Bronchial epithelial cell (primary cell): ENCODE results near the gene CABLES1. TPM values are rescaled to one million over a fixed set of nuclear protein-coding genes. Genes with fewer than 3 reads are reported as not detected.
"Not testable (repeated sequence)": the region's sequence is repeated elsewhere in the genome, so short reads cannot be mapped to it uniquely, and the experiment has no call there.

Experiments
- DNase-seq: peaks from one replicate; pipeline ENCODE4 v3.0.0-alpha.2; 2010; ENCODE audit warnings: low read depth
- FAIRE-seq: peaks from 2 replicates; lab custom pipeline; 2011; peaks lifted over from hg19 to GRCh38; lab: Jason Lieb, UNC
- H3K27me3 ChIP-seq: 2 replicates; pipeline ENCODE4 v1.5.1; 2011; ENCODE audit warnings: low read length; ENCODE audit not compliant: control insufficient read depth, insufficient read depth
- H3K36me3 ChIP-seq: 2 replicates; pipeline ENCODE4 v1.5.1; 2011; ENCODE audit warnings: low read length; ENCODE audit not compliant: control insufficient read depth, insufficient read depth
- H3K4me3 ChIP-seq: 2 replicates; pipeline ENCODE4 v1.5.1; 2011; ENCODE audit warnings: mild to moderate bottlenecking, low read depth, low read length, control low read depth
- total RNA-seq: library from RNA; depleted of rRNA; stranded (reverse); fragments of >200 nt; gene quantifications from 2 replicates; pipeline ENCODE4 v1.2.1, GENCODE V29; 2014
- TF ChIP-seq, protein P1 (sequence below): IDR thresholded peaks from 2 replicates; pipeline ENCODE4 v1.5.1; 2011; ENCODE audit warnings: mild to moderate bottlenecking, moderate library complexity, low read length, control low read depth, inconsistent platforms; ENCODE audit not compliant: insufficient read depth, severe bottlenecking

CABLES1 gene
- total RNA-seq, 1 donor from 2014 or later, result 0.26 TPM

DNA sequence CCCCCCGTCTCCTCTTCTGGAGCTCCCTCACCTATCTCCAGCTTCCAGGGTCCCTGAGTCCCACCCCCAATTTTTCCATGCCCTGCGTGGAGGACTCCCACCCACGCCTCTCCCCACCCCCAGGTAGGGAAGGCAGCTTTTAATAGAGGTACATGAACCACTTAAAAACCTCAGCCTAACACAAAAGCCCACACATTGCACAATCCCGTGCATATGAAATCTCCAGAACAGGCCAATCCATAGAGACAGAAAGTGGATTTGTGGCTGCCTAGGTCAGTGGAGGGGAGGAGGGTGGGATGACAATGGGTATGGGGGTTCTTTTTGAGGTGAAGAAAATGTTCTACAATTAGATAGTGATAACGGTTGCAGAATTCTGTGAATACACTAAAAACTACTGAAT lies 145.6 kb downstream of the CABLES1 start:
- TF ChIP-seq, protein P1, sequence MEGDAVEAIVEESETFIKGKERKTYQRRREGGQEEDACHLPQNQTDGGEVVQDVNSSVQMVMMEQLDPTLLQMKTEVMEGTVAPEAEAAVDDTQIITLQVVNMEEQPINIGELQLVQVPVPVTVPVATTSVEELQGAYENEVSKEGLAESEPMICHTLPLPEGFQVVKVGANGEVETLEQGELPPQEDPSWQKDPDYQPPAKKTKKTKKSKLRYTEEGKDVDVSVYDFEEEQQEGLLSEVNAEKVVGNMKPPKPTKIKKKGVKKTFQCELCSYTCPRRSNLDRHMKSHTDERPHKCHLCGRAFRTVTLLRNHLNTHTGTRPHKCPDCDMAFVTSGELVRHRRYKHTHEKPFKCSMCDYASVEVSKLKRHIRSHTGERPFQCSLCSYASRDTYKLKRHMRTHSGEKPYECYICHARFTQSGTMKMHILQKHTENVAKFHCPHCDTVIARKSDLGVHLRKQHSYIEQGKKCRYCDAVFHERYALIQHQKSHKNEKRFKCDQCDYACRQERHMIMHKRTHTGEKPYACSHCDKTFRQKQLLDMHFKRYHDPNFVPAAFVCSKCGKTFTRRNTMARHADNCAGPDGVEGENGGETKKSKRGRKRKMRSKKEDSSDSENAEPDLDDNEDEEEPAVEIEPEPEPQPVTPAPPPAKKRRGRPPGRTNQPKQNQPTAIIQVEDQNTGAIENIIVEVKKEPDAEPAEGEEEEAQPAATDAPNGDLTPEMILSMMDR, result no peak
- no peaks in the 10 kb centered on the region for H3K27me3 ChIP-seq
- FAIRE-seq (no peak), DNase-seq (no peak)
- no peak overlapping the region for H3K4me3 ChIP-seq
- H3K36me3 ChIP-seq, result no peaks in the 10 kb centered on the region

DNA sequence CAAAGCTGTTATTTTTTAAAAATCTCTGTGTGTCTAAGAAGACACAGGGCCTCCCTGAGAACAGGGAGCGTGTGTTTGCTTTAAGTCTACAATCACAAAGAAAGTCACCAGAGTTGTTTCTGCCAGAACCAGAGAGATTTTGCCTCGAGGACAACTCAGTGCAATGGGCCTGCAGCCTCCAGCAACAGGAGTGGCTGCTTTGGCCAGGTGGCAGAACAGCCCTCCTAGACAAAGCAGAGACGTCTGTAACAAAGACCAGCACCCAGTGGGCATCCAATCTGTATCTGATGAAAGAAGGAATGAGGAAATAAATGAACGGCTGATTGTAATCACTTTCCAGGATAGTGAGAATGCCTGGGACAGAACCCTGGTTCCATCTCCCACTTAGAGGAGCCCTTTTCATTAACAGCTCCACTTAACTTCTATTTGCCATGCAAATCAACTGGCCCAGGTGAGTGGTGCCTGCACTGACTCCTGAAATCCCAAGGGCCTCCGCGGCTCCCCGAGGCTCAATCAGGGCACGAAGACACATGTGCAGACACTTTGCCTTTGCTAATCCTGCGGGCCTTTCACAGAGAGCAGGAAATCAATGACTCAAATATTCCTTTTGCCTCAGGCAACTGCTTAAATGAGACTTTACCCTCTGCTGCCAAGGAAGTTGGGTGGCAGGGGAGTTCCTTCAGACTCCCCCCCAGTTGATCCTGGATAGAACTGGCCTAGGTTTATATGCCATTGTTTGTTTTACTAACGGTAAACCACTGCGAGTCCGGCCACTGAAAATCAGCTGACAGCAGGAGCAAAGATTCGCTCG lies 146.5 kb downstream of the CABLES1 start:
- peak; percentile 92 for DNase-seq
- no peak overlapping the region for H3K4me3 ChIP-seq
- no peaks in the 10 kb centered on the region for H3K36me3 ChIP-seq
- TF ChIP-seq, protein P1, result no peak
- H3K27me3 ChIP-seq, result no peaks in the 10 kb centered on the region
- no peak for FAIRE-seq

DNA sequence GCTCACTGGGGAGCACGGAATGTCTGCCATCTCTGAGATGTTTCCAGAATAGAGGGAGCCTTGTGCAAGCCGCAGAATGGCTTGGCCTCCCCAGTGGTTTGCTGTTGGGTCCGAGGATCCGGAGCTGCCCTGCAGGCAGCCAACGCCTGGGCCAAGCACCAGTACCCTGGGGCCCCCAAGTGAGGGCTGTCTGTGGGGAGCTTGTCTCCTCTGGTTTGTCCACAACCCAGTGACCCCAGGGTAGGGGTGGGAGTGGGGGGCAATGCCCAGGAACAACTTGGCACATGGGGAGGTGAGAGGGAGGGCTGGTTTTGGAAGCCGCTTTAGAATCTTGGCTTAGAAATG lies 147.1 kb downstream of the CABLES1 start:
- DNase-seq (no peak), FAIRE-seq (no peak)
- Histone ChIP-seq H3K36me3 (no peaks in the 10 kb centered on the region), H3K27me3 (no peaks in the 10 kb centered on the region), H3K4me3 (no peak overlapping the region)
- TF ChIP-seq, protein P1, result no peak

DNA sequence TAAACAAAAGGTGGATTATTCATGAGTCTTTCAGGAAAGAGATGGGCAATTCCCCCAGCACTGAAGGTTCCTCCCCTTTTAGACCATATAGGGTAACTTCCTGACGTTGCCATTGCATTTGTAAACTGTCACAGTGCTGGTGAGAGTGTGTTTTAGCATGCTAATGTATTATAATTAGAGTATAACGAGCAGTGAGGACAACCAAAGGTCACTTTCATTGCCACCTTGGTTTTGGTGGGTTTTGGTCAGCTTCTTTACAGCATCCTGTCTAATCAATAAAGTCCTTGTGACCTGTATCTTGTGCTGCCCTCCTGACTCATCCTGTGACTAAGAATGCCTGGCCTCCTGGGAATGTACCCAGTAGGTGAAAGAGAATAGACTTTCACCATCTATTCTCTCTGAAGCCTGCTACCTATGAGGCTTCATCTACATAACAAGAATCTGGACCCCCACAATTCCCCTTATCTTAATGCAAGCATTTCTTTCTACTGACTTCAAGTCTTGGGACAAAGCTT lies 148.7 kb downstream of the CABLES1 start:
- Histone ChIP-seq H3K36me3 (no peaks in the 10 kb centered on the region), H3K27me3 (no peaks in the 10 kb centered on the region), H3K4me3 (no peak overlapping the region)
- peak; percentile 87 for DNase-seq
- FAIRE-seq, result no peak
- TF ChIP-seq, protein P1, result no peak

DNA sequence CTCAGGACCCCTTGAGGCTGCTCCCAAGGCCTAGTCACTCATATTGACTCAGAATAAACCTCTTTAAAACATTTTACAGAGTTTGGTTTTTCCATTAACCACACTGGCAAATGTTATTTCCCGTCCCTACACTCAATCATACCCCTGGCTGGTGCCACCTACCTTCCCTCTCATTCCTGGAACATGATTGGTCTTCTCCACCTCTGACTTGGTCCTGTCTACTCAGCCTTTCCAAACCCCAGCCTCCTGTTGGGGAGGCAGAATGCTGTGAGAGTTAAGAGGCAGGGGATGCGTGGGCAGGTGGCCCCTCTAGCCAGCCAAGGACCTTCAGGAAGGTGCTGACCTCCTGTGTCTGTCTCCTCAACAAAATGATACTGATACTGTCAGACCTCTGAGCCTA lies 149.3 kb downstream of the CABLES1 start:
- H3K36me3 ChIP-seq, result no peaks in the 10 kb centered on the region
- TF ChIP-seq, protein P1, result no peak
- FAIRE-seq (no peak), DNase-seq (no peak)
- no peaks in the 10 kb centered on the region for H3K27me3 ChIP-seq
- H3K4me3 ChIP-seq, result no peak overlapping the region

DNA sequence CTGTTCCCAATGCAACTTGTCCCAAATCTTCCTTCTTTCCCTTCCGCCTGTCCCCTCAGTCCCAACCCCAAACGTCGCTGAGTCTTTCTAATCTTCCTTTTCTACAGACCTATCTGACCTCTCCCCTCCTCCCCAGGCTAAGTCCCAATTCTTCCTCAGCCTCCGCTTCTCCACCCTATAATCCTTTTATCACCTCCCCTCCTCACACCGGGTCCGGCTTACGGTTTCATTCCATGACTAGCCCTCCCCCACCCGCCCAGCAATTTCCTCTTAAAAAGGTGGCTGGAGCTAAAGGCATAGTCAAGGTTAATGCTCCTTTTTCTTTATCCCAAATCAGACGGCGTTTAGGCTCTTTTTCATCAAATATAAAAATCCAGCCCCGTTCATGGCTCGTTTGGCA lies 150.3 kb downstream of the CABLES1 start:
- not testable (repeated sequence) for H3K4me3 ChIP-seq, DNase-seq, H3K27me3 ChIP-seq, FAIRE-seq, H3K36me3 ChIP-seq
